ENCODE data around the gene CLCN4. TPM values are rescaled to one million over a fixed set of nuclear protein-coding genes. Genes with fewer than 3 reads are reported as not detected.

CLCN4 gene
- polyA plus RNA-seq, 1 donor from 2014 or later, result 5.1 TPM

DNA sequence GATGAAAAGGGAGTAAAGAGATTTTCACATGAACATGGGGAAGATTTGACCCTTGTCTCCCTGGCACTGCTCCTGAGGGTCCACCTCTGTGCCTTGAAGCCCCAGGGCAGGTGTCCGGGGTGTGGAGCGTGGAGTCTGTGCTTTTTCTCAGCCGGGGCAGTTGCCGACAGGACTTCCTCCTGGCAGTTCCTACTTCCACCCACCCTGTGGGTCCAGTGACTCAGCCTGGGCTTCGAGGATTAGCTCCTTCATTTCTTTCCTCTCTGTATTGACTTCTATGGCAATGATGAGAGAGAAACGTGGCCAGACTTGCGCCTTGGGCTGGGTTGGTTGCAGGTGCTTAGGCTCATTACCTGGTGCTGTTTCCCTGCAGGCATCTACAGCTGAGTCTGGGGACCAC, 35.9 kb upstream of the CLCN4 start:
- Mint-ChIP-seq H3K27ac (peak overlapping the region in 1 of 3 donors; percentile 19), H3K36me3 (peaks cover 3% of the 10 kb centered on the region), H3K4me1 (peaks cover 33 to 48% (median 41%) of the 10 kb centered on the region in 3 donors), H3K27me3 (no peaks in the 10 kb centered on the region), H3K4me3 (peak overlapping the region in 2 of 4 donors; percentile 67 to 82), H3K9me3 (peaks cover 0 to 4% (median 1%) of the 10 kb centered on the region in 3 donors)

DNA sequence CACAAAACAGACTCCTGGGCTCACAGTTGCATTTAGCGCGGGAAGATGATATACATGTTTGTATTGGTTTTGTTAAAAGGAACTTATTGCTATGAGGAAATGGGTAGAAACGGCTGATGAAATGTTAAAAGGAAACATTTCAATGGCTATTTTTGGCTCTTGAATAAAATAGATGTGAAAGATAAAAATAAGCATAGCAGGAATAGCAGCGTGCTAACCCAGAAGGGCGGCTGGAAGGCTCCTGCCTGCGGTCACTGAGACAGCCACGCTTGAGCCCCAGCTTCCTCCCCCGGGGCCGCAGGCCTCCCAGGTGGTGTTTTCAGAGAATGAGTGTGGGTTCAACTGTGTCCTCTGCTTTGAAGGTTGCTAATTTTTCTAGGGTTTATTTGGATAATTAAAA, 35.0 kb upstream of the CLCN4 start:
- Mint-ChIP-seq H3K9me3 (peaks cover 0 to 4% (median 1%) of the 10 kb centered on the region in 3 donors), H3K4me1 (peaks cover 33 to 44% (median 41%) of the 10 kb centered on the region in 3 donors), H3K27me3 (no peaks in the 10 kb centered on the region), H3K36me3 (peaks cover 3% of the 10 kb centered on the region), H3K4me3 (peak overlapping the region; percentile 3 to 87 (median 40)), H3K27ac (peak overlapping the region in 2 of 3 donors; percentile 54 to 57)

DNA sequence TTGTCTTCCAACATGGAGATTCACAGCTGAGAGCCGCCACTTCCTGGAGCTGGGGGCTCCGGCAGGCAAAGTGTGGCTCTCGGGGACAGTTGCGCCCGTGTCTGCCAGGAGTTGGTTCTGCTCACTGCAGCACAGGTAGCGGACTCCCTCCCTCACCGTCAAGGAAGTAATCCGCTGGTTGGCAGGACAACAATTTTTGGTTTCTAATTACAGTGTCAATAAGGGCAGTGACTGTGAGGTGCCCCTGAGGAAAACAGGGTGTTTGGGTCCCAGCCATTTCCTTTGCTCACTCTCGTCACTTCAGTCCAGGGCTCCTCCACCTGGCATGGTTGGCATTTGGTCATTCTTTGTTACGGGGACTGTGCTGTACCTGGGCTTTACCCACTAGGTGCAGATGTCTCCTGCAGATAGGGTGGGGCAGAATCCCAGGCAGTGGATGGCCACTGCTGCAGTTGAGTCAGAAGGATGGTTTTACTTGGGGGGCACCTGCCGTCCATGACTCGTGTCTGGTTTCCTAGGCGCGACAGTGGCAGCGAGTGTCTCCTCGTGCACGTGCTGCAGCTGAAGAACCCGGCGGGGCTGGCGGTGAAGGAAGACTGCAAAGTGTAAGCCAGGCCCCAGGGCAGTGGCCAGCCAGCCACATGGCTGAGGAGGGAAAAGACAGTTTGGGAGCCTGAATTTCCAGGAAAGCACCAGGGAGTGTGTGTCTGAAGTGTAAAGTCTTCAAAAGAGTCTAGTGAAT, 32.1 kb upstream of the CLCN4 start:
- H3K27me3 Mint-ChIP-seq, result peaks cover 3% of the 10 kb centered on the region
- peaks cover 2% of the 10 kb centered on the region for H3K36me3 Mint-ChIP-seq
- no peak overlapping the region for H3K4me3 Mint-ChIP-seq
- no peak overlapping the region for H3K27ac Mint-ChIP-seq
- H3K9me3 Mint-ChIP-seq, result no peaks in the 10 kb centered on the region
- peaks cover 21 to 25% (median 25%) of the 10 kb centered on the region in 3 donors for H3K4me1 Mint-ChIP-seq

DNA sequence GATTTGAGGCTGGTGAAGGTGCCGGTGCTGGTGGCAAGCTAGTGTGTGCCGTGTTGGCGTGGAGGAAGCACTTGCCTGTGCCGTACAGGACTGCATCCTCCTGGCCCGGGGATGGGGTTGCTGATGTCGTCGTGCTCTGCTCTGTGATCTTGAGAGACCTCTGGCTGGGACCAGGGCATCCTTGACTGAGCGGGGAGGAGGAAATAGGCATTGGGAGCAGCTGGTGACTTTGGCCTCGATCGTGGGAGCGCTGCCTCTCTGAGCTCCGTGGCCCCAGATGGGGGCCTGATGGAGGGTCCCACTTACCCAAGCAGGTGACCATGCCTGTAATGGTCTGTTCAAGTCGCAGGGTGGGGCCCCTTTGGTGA, 31.5 kb upstream of the CLCN4 start:
- Mint-ChIP-seq H3K27ac (no peak overlapping the region), H3K36me3 (peaks cover 2% of the 10 kb centered on the region), H3K27me3 (peaks cover 3% of the 10 kb centered on the region), H3K9me3 (no peaks in the 10 kb centered on the region), H3K4me3 (no peak overlapping the region), H3K4me1 (peaks cover 20 to 24% (median 23%) of the 10 kb centered on the region in 3 donors)

- Mint-ChIP-seq H3K4me3 (no peak overlapping the region), H3K36me3 (peaks cover 2% of the 10 kb centered on the region)
Observed at GRCh38 chrX:10126044-10126443, 30.7 kb upstream of the CLCN4 start.

DNA sequence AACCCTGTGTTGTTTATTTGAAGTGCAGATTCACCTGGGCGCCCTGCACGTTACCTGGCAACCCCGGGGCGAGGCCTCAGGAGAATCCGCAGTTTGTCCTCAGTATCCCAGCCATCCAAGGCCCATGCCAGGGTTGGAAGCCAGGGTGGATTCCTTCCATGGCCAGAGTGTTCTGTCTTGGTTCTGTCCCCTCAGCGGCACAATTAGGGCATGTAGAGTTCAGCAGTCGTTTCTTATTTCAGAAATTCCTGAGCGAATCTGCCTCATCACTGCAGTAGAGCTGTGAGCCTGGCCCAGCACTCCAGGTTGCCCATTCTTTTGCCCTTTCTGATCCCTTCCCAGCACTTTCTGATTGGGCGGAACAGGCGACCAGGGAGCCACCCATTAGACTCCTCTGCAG, 29.9 kb upstream of the CLCN4 start:
- no peak overlapping the region for H3K4me3 Mint-ChIP-seq
- H3K27ac Mint-ChIP-seq, result peak overlapping the region in 1 of 3 donors; percentile 18
- H3K27me3 Mint-ChIP-seq, result peaks cover 3% of the 10 kb centered on the region
- no peaks in the 10 kb centered on the region for H3K36me3 Mint-ChIP-seq
- H3K4me1 Mint-ChIP-seq, result peaks cover 6 to 9% (median 8%) of the 10 kb centered on the region in 3 donors
- H3K9me3 Mint-ChIP-seq, result no peaks in the 10 kb centered on the region

More at GRCh38 chrX:10126044-10126443, 30.7 kb upstream of the CLCN4 start:
- H3K27me3 Mint-ChIP-seq, result peaks cover 3% of the 10 kb centered on the region
- H3K27ac Mint-ChIP-seq, result no peak overlapping the region
- peaks cover 13 to 16% (median 15%) of the 10 kb centered on the region in 3 donors for H3K4me1 Mint-ChIP-seq
- H3K9me3 Mint-ChIP-seq, result no peaks in the 10 kb centered on the region

- Mint-ChIP-seq H3K27ac (no peak overlapping the region), H3K27me3 (peaks cover 3% of the 10 kb centered on the region), H3K4me3 (no peak overlapping the region), H3K4me1 (peaks cover 0 to 2% (median 1%) of the 10 kb centered on the region in 3 donors), H3K36me3 (no peaks in the 10 kb centered on the region), H3K9me3 (no peaks in the 10 kb centered on the region)
Observed at GRCh38 chrX:10128386-10128785, 28.4 kb upstream of the CLCN4 start.

DNA sequence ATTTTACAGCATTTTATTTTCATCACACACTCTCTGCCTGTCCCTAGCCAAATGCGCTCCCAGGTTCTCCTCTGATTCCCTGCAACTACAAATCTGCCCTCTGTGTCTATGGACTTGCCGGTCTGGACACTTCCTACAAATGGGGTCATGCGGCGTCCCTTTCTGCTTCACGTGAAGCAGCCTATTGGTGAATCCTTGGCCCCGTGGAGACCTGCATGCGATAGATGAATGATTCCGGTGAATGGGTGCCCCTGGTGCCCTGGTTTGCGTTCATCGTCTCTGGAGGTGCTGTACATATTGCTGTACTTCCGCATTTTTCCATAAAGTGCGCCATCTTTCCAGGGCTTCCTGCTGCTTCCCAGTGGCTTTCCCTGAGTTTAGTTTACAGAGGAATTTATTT, 27.5 kb upstream of the CLCN4 start:
- Mint-ChIP-seq H3K4me1 (peaks cover 0 to 2% (median 1%) of the 10 kb centered on the region in 3 donors), H3K27me3 (peaks cover 3% of the 10 kb centered on the region), H3K9me3 (no peaks in the 10 kb centered on the region), H3K36me3 (no peaks in the 10 kb centered on the region), H3K27ac (no peak overlapping the region), H3K4me3 (no peak overlapping the region)

DNA sequence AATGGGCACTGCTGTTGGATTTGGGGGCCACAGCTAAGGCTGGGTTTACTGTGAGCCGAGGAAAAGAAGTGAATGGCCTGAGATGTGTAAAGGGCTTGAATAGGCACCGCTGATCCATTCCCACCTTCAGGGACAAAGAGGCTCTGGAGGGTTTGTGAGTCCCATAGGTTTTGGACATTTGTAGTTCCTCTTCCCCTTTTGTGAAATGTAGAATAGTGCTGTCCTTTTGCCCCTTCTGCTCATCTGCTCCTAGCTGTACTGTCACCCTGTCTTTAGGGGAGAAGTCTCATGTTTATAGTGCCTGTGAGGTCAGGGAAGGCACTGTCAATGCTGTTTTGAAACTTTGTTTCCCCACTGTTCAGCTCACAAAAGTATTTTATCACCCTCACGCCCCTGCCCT, 26.4 kb upstream of the CLCN4 start:
- H3K36me3 Mint-ChIP-seq, result no peaks in the 10 kb centered on the region
- no peaks in the 10 kb centered on the region for H3K4me1 Mint-ChIP-seq
- H3K9me3 Mint-ChIP-seq, result no peaks in the 10 kb centered on the region
- H3K4me3 Mint-ChIP-seq, result no peak overlapping the region
- no peak overlapping the region for H3K27ac Mint-ChIP-seq
- H3K27me3 Mint-ChIP-seq, result peaks cover 3% of the 10 kb centered on the region

- Mint-ChIP-seq H3K27me3 (peaks cover 3% of the 10 kb centered on the region), H3K9me3 (no peaks in the 10 kb centered on the region), H3K27ac (peak overlapping the region in 1 of 3 donors; percentile 23), H3K4me1 (no peaks in the 10 kb centered on the region), H3K36me3 (no peaks in the 10 kb centered on the region), H3K4me3 (no peak overlapping the region)
Observed at GRCh38 chrX:10133980-10134676, 22.6 kb upstream of the CLCN4 start.

GRCh38 chrX:10134921-10135320, 21.9 kb upstream of the CLCN4 start:
- no peaks in the 10 kb centered on the region for H3K36me3 Mint-ChIP-seq
- no peak overlapping the region for H3K4me3 Mint-ChIP-seq
- no peaks in the 10 kb centered on the region for H3K27me3 Mint-ChIP-seq
- H3K27ac Mint-ChIP-seq, result no peak overlapping the region
- H3K9me3 Mint-ChIP-seq, result no peaks in the 10 kb centered on the region
- H3K4me1 Mint-ChIP-seq, result no peaks in the 10 kb centered on the region

DNA sequence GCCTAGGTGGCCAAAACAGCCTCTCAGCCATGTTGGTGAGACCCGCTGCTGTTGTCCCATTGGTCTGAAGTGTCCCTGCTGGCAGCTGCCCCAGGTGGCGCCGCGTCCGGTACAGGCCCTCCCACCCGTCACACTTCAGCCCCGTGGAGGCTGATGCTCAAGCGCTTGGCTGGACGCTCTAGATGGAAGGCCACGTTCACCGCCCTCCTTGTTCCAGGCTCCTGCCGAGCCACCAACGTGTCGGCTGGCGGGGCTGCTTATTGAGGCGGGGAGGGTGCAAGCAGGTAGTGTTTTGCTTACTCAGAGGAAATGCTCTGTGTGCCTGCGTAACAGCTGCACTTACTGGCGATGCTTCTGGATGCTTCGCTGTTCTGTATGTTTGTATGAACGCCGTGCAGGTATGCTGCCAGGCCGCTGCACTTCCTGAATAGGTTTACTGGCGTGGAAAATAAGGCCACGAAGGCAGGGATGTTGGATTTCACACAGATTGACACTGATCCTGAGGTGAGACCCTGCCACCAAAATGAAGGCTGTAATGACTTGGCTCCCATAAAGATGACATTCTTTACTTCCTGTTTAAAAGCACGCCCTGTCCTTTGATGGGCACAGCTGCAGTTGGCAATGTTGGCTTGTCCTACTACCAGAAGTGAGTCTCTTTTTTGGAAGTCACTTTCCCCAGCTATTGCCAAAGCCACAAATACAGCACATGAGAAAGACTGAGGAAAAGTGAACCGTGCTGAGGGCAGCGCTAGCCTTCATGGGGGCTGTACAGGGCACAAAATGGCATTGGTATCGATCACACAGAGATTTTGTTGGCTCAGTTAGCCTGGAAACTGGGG, 21.0 kb upstream of the CLCN4 start:
- H3K27me3 Mint-ChIP-seq, result no peaks in the 10 kb centered on the region
- no peaks in the 10 kb centered on the region for H3K9me3 Mint-ChIP-seq
- H3K4me3 Mint-ChIP-seq, result no peak overlapping the region
- H3K27ac Mint-ChIP-seq, result no peak overlapping the region
- H3K4me1 Mint-ChIP-seq, result no peaks in the 10 kb centered on the region
- no peaks in the 10 kb centered on the region for H3K36me3 Mint-ChIP-seq

- Mint-ChIP-seq H3K4me1 (peaks cover 0 to 2% (median 0%) of the 10 kb centered on the region in 3 donors), H3K4me3 (no peak overlapping the region), H3K9me3 (no peaks in the 10 kb centered on the region), H3K36me3 (no peaks in the 10 kb centered on the region), H3K27ac (no peak overlapping the region), H3K27me3 (no peaks in the 10 kb centered on the region)
Observed at GRCh38 chrX:10138726-10139125, 18.0 kb upstream of the CLCN4 start.

DNA sequence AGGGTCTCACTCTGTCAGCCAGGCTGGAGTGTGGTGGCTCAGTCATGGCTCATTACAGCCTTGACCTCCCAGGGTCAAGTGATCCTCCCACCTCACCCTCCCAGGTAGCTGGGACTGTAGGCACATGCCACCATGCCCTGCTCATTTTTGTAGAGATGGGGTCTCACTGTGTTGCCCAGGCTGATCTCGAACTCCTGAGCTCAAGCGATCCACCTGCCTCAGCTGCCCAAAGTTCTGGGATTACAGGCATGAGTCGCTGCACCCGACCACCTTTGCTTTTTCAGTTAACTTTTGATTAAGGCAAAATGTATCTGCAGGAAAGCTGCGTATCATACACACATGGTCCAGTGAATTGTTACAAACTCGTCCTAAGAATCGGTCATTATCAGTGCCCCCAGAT, 16.5 kb upstream of the CLCN4 start:
- H3K36me3 Mint-ChIP-seq, result no peaks in the 10 kb centered on the region
- no peak overlapping the region for H3K4me3 Mint-ChIP-seq
- no peak overlapping the region for H3K27ac Mint-ChIP-seq
- H3K27me3 Mint-ChIP-seq, result no peaks in the 10 kb centered on the region
- H3K9me3 Mint-ChIP-seq, result no peaks in the 10 kb centered on the region
- H3K4me1 Mint-ChIP-seq, result peaks cover 0 to 3% (median 2%) of the 10 kb centered on the region in 3 donors

DNA sequence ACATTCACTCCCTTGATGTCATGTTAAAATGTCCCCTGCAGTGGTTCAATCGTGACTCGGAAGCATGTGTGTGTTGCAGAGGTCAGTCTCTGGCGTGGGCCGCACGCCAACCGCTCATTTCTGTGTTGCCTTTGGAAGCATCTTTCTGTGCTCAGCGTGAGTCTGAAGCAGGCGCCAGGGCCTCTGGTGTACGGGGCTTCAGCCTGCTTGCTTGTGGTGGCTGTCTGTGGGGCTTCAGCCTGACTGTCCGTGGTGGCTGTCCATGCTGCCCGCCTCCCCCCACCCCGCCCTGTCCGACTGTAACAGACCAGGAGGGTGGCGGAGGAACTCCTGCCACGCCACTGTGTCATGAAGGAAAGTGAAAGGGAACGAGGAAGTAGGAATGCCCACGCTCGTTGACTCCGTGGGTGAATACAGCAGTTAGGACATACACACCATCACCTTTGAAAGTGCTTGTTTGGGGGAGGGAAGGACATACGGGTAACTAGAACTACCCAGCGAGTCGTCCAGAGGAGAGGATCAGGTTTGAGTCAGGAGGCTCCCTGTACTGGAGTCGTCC, 14.7 kb upstream of the CLCN4 start:
- peaks cover 5% of the 10 kb centered on the region for H3K36me3 Mint-ChIP-seq

More for the DNA sequence above, 14.7 kb upstream of the CLCN4 start:
- Mint-ChIP-seq H3K4me3 (no peak overlapping the region), H3K27me3 (no peaks in the 10 kb centered on the region), H3K27ac (no peak overlapping the region), H3K9me3 (peaks cover 0 to 3% (median 0%) of the 10 kb centered on the region in 3 donors), H3K4me1 (peaks cover 0 to 3% (median 2%) of the 10 kb centered on the region in 3 donors)

All from IgD-negative memory B cell (primary cell).